Parathyroid adenoma (tissue), 2 donors: ENCODE data around the gene ZNF532.

Experiments
- H2AFZ ChIP-seq: fragments of 300-600 bp; sonication (generic); one replicate; pipeline ENCODE4 v1.7.0; 2017; ENCODE audit warnings: antibody characterized with exemption, mild to moderate bottlenecking
- H3K27ac ChIP-seq: fragments of 300-600 bp; sonication (generic); one replicate; pipeline ENCODE4 v1.7.0; 2017
- H3K27me3 ChIP-seq: fragments of 300-600 bp; sonication (generic); one replicate; pipeline ENCODE4 v1.7.0; 2017; ENCODE audit warnings: low read length; ENCODE audit not compliant: control insufficient read depth, insufficient read depth
- H3K36me3 ChIP-seq: fragments of 300-600 bp; sonication (generic); one replicate; pipeline ENCODE4 v1.7.0; 2017; ENCODE audit warnings: low read length; ENCODE audit not compliant: control insufficient read depth, insufficient read depth
- H3K4me1 ChIP-seq: fragments of 300-600 bp; sonication (generic); one replicate; pipeline ENCODE4 v1.7.0; 2017; ENCODE audit warnings: control low read depth
- H3K4me2 ChIP-seq: fragments of 300-600 bp; sonication (generic); one replicate; pipeline ENCODE4 v1.7.0; 2017; ENCODE audit warnings: low read length
- H3K4me3 ChIP-seq: fragments of 300-600 bp; sonication (generic); one replicate; pipeline ENCODE4 v1.7.0; 2017; ENCODE audit warnings: low read depth, low read length
- H3K79me2 ChIP-seq: fragments of 300-600 bp; sonication (generic); one replicate; pipeline ENCODE4 v1.7.0; 2017; ENCODE audit warnings: control low read depth
- H3K9ac ChIP-seq: fragments of 300-600 bp; sonication (generic); one replicate; pipeline ENCODE4 v1.7.0; 2017; ENCODE audit warnings: mild to moderate bottlenecking
- H3K9me3 ChIP-seq: fragments of 300-600 bp; sonication (generic); one replicate; pipeline ENCODE4 v1.7.0; 2017; ENCODE audit warnings: low read length; ENCODE audit not compliant: control insufficient read depth
- CTCF ChIP-seq: fragments of 300-600 bp; sonication (generic); IDR thresholded peaks from one replicate; pipeline ENCODE4 v1.7.0; 2017; ENCODE audit warnings: antibody characterized with exemption, mild to moderate bottlenecking
- donor health status: primary hyperparathyroidism.

ZNF532 gene

GRCh38 chr18:58884680-58885079, 20.0 kb downstream of the ZNF532 start:
- H3K9ac ChIP-seq, result no peak overlapping the region
- H3K79me2 ChIP-seq, result no peaks in the 10 kb centered on the region
- H3K9me3 ChIP-seq, result no peaks in the 10 kb centered on the region
- H3K27ac ChIP-seq, result no peak overlapping the region
- TF ChIP-seq CTCF, result no peak
- no peaks in the 10 kb centered on the region for H3K4me1 ChIP-seq
- no peak overlapping the region for H3K4me2 ChIP-seq
- H3K27me3 ChIP-seq, result no peaks in the 10 kb centered on the region
- no peak overlapping the region for H3K4me3 ChIP-seq
- H2AFZ ChIP-seq, result no peak overlapping the region
- no peaks in the 10 kb centered on the region for H3K36me3 ChIP-seq

- Histone ChIP-seq H3K4me3 (no peak overlapping the region), H3K9ac (no peak overlapping the region), H2AFZ (no peak overlapping the region), H3K27ac (no peak overlapping the region), H3K4me2 (no peak overlapping the region), H3K36me3 (no peaks in the 10 kb centered on the region), H3K9me3 (no peaks in the 10 kb centered on the region), H3K27me3 (no peaks in the 10 kb centered on the region), H3K79me2 (peaks cover 2% of the 10 kb centered on the region), H3K4me1 (no peaks in the 10 kb centered on the region)
- TF ChIP-seq CTCF, result no peak
Measured at GRCh38 chr18:58886431-58886830, 21.8 kb downstream of the ZNF532 start.

- Histone ChIP-seq H2AFZ (no peak overlapping the region), H3K79me2 (peaks cover 2% of the 10 kb centered on the region), H3K27ac (peak overlapping the region; percentile 16), H3K4me3 (no peak overlapping the region), H3K36me3 (no peaks in the 10 kb centered on the region), H3K4me1 (no peaks in the 10 kb centered on the region), H3K27me3 (no peaks in the 10 kb centered on the region), H3K9me3 (no peaks in the 10 kb centered on the region), H3K9ac (no peak overlapping the region), H3K4me2 (no peak overlapping the region)
- no peak for TF ChIP-seq CTCF
Measured at GRCh38 chr18:58886864-58887612, 22.4 kb downstream of the ZNF532 start.

GRCh38 chr18:58887613-58887963, 22.9 kb downstream of the ZNF532 start:
- no peak overlapping the region for H2AFZ ChIP-seq
- H3K27me3 ChIP-seq, result no peaks in the 10 kb centered on the region
- no peak overlapping the region for H3K27ac ChIP-seq
- no peak for TF ChIP-seq CTCF
- no peak overlapping the region for H3K4me3 ChIP-seq
- no peaks in the 10 kb centered on the region for H3K36me3 ChIP-seq
- no peaks in the 10 kb centered on the region for H3K4me1 ChIP-seq
- peaks cover 2% of the 10 kb centered on the region for H3K79me2 ChIP-seq
- no peak overlapping the region for H3K4me2 ChIP-seq
- no peaks in the 10 kb centered on the region for H3K9me3 ChIP-seq
- H3K9ac ChIP-seq, result no peak overlapping the region

- no peaks in the 10 kb centered on the region for H3K27me3 ChIP-seq
- H3K79me2 ChIP-seq, result peaks cover 2% of the 10 kb centered on the region
- no peak overlapping the region for H2AFZ ChIP-seq
- TF ChIP-seq CTCF, result no peak
- no peaks in the 10 kb centered on the region for H3K4me1 ChIP-seq
- no peak overlapping the region for H3K4me3 ChIP-seq
- no peak overlapping the region for H3K9ac ChIP-seq
- no peak overlapping the region for H3K27ac ChIP-seq
- no peak overlapping the region for H3K4me2 ChIP-seq
- H3K9me3 ChIP-seq, result no peaks in the 10 kb centered on the region
- no peaks in the 10 kb centered on the region for H3K36me3 ChIP-seq
Measured at GRCh38 chr18:58891776-58892175, 27.1 kb downstream of the ZNF532 start.
